GM23338 (cell line): Measurements from ENCODE around the gene POLR2L. TPM values are rescaled to one million over a fixed set of nuclear protein-coding genes. Genes with fewer than 3 reads are reported as not detected.

Experiments
- ATAC-seq: fragments of 200-7000 bp; cut with Tn5 transposase; 3 replicates; pipeline ENCODE4 v1.9.1; 2020
- DNase-seq: peaks from one replicate; pipeline ENCODE4 v3.0.0-alpha.2; 2015; ENCODE audit warnings: low spot score
- H2AFZ ChIP-seq: fragments of 200-600 bp; sonication (generic); 2 replicates; pipeline ENCODE4 v1.8.0; 2016; ENCODE audit warnings: antibody characterized with exemption, mild to moderate bottlenecking, moderate library complexity
- H3F3A ChIP-seq: fragments of 200-600 bp; sonication (generic); replicated peaks from 2 replicates; pipeline ENCODE4 v1.8.0; 2017; ENCODE audit warnings: antibody characterized with exemption, mixed run types, low read depth
- H3K27ac ChIP-seq: fragments of 200-600 bp; sonication (generic); 2 replicates; pipeline ENCODE4 v1.6.1; 2016; ENCODE audit warnings: low read depth
- H3K27me3 ChIP-seq: fragments of 200-600 bp; sonication (generic); 2 replicates; pipeline ENCODE4 v1.8.0; 2016; ENCODE audit warnings: mild to moderate bottlenecking, mixed run types, moderate library complexity; ENCODE audit not compliant: insufficient read depth
- H3K36me3 ChIP-seq: fragments of 200-600 bp; sonication (generic); 2 replicates; pipeline ENCODE4 v1.8.0; 2016; ENCODE audit warnings: mild to moderate bottlenecking; ENCODE audit not compliant: insufficient read depth
- H3K4me1 ChIP-seq: fragments of 200-600 bp; sonication (generic); 2 replicates; pipeline ENCODE4 v1.8.0; 2016; ENCODE audit warnings: mild to moderate bottlenecking, moderate library complexity; ENCODE audit not compliant: insufficient read depth
- H3K4me2 ChIP-seq: fragments of 200-600 bp; sonication (generic); 2 replicates; pipeline ENCODE4 v1.7.1; 2017; ENCODE audit warnings: mixed run types
- H3K4me3 ChIP-seq: fragments of 200-600 bp; sonication (generic); 2 replicates; pipeline ENCODE4 v1.6.1; 2016; ENCODE audit warnings: mixed run types
- H3K79me2 ChIP-seq: fragments of 200-600 bp; sonication (generic); replicated peaks from 2 replicates; pipeline ENCODE4 v1.8.0; 2017; ENCODE audit warnings: mild to moderate bottlenecking; ENCODE audit not compliant: insufficient read depth
- H3K9me2 ChIP-seq: fragments of 200-600 bp; sonication (generic); 2 replicates; pipeline ENCODE4 v1.8.0; 2017; ENCODE audit not compliant: insufficient read depth
- H4K20me1 ChIP-seq: fragments of 200-600 bp; sonication (generic); replicated peaks from 2 replicates; pipeline ENCODE4 v1.8.0; 2017; ENCODE audit warnings: mild to moderate bottlenecking; ENCODE audit not compliant: insufficient read depth
- H3K27ac Mint-ChIP-seq: 2 replicates; pipeline ENCODE4 v1.8.0; 2020; ENCODE audit warnings: inconsistent platforms, mild to moderate bottlenecking, moderate library complexity, mixed read lengths
- H3K27me3 Mint-ChIP-seq: 3 replicates; pipeline ENCODE4 v1.8.0; 2022; ENCODE audit warnings: low read depth, mild to moderate bottlenecking, moderate library complexity, mixed read lengths, inconsistent platforms; ENCODE audit not compliant: insufficient read depth, poor library complexity
- H3K36me3 Mint-ChIP-seq: 3 replicates; pipeline ENCODE4 v1.8.0; 2021; ENCODE audit warnings: low read depth, mild to moderate bottlenecking, inconsistent platforms, moderate library complexity, mixed read lengths
- H3K4me1 Mint-ChIP-seq: 3 replicates; pipeline ENCODE4 v1.8.0; 2020; ENCODE audit warnings: mild to moderate bottlenecking, inconsistent platforms, mixed read lengths
- H3K4me3 Mint-ChIP-seq: 3 replicates; pipeline ENCODE4 v1.8.0; 2021; ENCODE audit warnings: moderate library complexity, mild to moderate bottlenecking, inconsistent platforms, mixed read lengths
- H3K9me3 Mint-ChIP-seq: 3 replicates; pipeline ENCODE4 v1.8.0; 2020; ENCODE audit warnings: moderate library complexity, mild to moderate bottlenecking, inconsistent platforms, mixed read lengths
- CREB1 ChIP-seq: fragments of 250-450 bp; sonication (Bioruptor Pico); IDR thresholded peaks from 2 replicates; pipeline ENCODE4 v1.5.0; 2020; ENCODE audit warnings: low read depth, mild to moderate bottlenecking, moderate library complexity
- CTCF ChIP-seq, 2 experiments: fragments of 200-600 bp in 1 of 2; sonication (generic) in 1 of 2; conservative IDR thresholded peaks; 2 replicates each; pipeline versions ENCODE4 v1.5.1 to v1.6.1; 2016 to 2017; ENCODE audit warnings: antibody characterized with exemption in 2 of 2, low read depth in 2 of 2, mild to moderate bottlenecking in 2 of 2, moderate library complexity in 1 of 2
- ETS1 ChIP-seq: IDR thresholded peaks from 2 replicates; pipeline ENCODE4 v1.6.1; 2016; ENCODE audit warnings: antibody characterized with exemption
- EZH2 ChIP-seq: fragments of 200-600 bp; sonication (generic); IDR thresholded peaks from one replicate; pipeline ENCODE4 v1.8.0; 2017; ENCODE audit warnings: antibody characterized with exemption, mild to moderate bottlenecking, low read depth; ENCODE audit not compliant: unreplicated experiment
- EZH2phosphoT487 ChIP-seq: fragments of 200-600 bp; sonication (generic); IDR thresholded peaks from one replicate; pipeline ENCODE4 v1.8.1; 2018; ENCODE audit warnings: antibody characterized with exemption; ENCODE audit not compliant: unreplicated experiment
- JUNB ChIP-seq: IDR thresholded peaks from one replicate; pipeline ENCODE4 v1.6.1; 2016; ENCODE audit warnings: antibody characterized with exemption; ENCODE audit not compliant: unreplicated experiment
- NANOG ChIP-seq: IDR thresholded peaks from 2 replicates; pipeline ENCODE4 v1.6.1; 2016; ENCODE audit warnings: antibody characterized with exemption, borderline replicate concordance
- POLR2AphosphoS5 ChIP-seq: IDR thresholded peaks from 2 replicates; pipeline ENCODE4 v1.6.1; 2016; ENCODE audit warnings: antibody characterized with exemption, low read depth
- STAT1 ChIP-seq: IDR thresholded peaks from one replicate; pipeline ENCODE4 v1.6.1; 2016; ENCODE audit warnings: antibody characterized with exemption; ENCODE audit not compliant: unreplicated experiment
- ZNF114 ChIP-seq: fragments of 250-450 bp; sonication (Bioruptor Pico); IDR thresholded peaks from 2 replicates; pipeline ENCODE4 v1.5.0; 2020; ENCODE audit warnings: mild to moderate bottlenecking, moderate library complexity
- long read RNA-seq: library from polyadenylated mRNA; unstranded; transcript quantifications from one replicate; pipeline ENCODE4 v2.0.0, GENCODE V29; 2020; ENCODE audit not compliant: unreplicated experiment
- polyA plus RNA-seq: library from polyadenylated mRNA; unstranded; fragments of >200 nt; fragmentation: Nextera tagmentation; extraction: Ambion mirVana; gene quantifications from 2 replicates; pipeline ENCODE4 v1.2.1, GENCODE V29; 2016
- total RNA-seq: library from RNA; depleted of rRNA; stranded (reverse); fragments of >200 nt; shearing (Covaris generic); gene quantifications from 2 replicates; pipeline ENCODE4 v1.2.3, GENCODE V29; 2014; rRNA removed

The POLR2L gene
- total RNA-seq (32.2 and 34.0 TPM in 2 replicates), polyA plus RNA-seq (369 TPM in 2 replicates)
- long read RNA-seq, transcript POLR2L-201 (2 exons, 892 nt) = major isoform, 266 of 271 reads
- long read RNA-seq, partial matches to known transcripts = 0 of 271 reads
- long read RNA-seq, other reads (novel, unspliced or antisense) = 4 of 271 reads

- H3K27me3 ChIP-seq = no peaks in the 10 kb centered on the region
- peak within 1 kb of the TSS; percentile 99 for H3K27ac ChIP-seq
- H3K9me2 ChIP-seq = no peaks in the 10 kb centered on the region
- DNase-seq = peak; percentile 96
- peak within 1 kb of the TSS; percentile 91 for H3K4me2 ChIP-seq
- TF ChIP-seq ETS1 = 0 out of 2 replicates have a peak, but pooled peaks have one; percentile 12
- TF ChIP-seq EZH2phosphoT487 = no peak
- TF ChIP-seq POLR2AphosphoS5 = peak; percentile 98
- TF ChIP-seq CREB1 (CRISPR knock-in tag) = 0 out of 2 replicates have a peak, but pooled peaks have one; percentile 26
- TF ChIP-seq JUNB = no peak
- no peak for TF ChIP-seq CTCF (conservative IDR thresholded peaks at IDR 0.05; ENCODE audit: low read depth in 2 of 2)
- peaks cover 27% of the 10 kb centered on the region for H4K20me1 ChIP-seq
- Mint-ChIP-seq H3K36me3 (peaks cover 36% of the 10 kb centered on the region), H3K4me1 (peaks cover 29% of the 10 kb centered on the region), H3K9me3 (no peaks in the 10 kb centered on the region), H3K27ac (peak within 1 kb of the TSS; percentile 88; the same call in 1 of the 2 replicates), H3K4me3 (peak within 1 kb of the TSS; percentile 88), H3K27me3 (peaks cover 31% of the 10 kb centered on the region)
- H3K79me2 ChIP-seq = peaks cover 19% of the 10 kb centered on the region
- H3F3A ChIP-seq = peaks cover 20% of the 10 kb centered on the region; the same call in 1 of the 2 replicates
- ATAC-seq = peak; percentile 10
- H3K36me3 ChIP-seq = peaks cover 6% of the 10 kb centered on the region; the same call in 1 of the 2 replicates
- peak within 1 kb of the TSS; percentile 88 for H2AFZ ChIP-seq
- peak within 1 kb of the TSS; percentile 98 for H3K4me3 ChIP-seq
- peaks cover 25% of the 10 kb centered on the region for H3K4me1 ChIP-seq
Measured at GRCh38 chr11:842370-843002, at the start of gene POLR2L, which contains the start of gene TSPAN4. Gene POLR2L, minus strand, starts transcription at chr11:842529. Its CDS starts 21 bp downstream, at chr11:842508. Gene TSPAN4, plus strand, starts transcription at chr11:842852. Its CDS starts 7,453 bp downstream, at chr11:850305.

- H3K27ac Mint-ChIP-seq = peak overlapping the region; percentile 56; the same call in 1 of the 2 replicates
- no peaks in the 10 kb centered on the region; the same call in 1 of the 2 replicates for H3K4me1 ChIP-seq
- TF ChIP-seq NANOG (no peak), ETS1 (no peak), CTCF (conservative IDR thresholded peaks at IDR 0.05; ENCODE audit: low read depth in 2 of 2) (no peak), EZH2 (no peak), EZH2phosphoT487 (no peak), JUNB (no peak), STAT1 (no peak), ZNF114 (no peak), CREB1 (CRISPR knock-in tag) (no peak)
Measured at GRCh38 chr11:890794-891540, 48.6 kb upstream of the POLR2L start.

More at GRCh38 chr11:890794-891540, 48.6 kb upstream of the POLR2L start:
- no peak overlapping the region for H2AFZ ChIP-seq
- Mint-ChIP-seq H3K36me3 (peaks cover 13% of the 10 kb centered on the region), H3K9me3 (peaks cover 3% of the 10 kb centered on the region; the same call in 2 of the 3 replicates), H3K4me3 (no peak overlapping the region), H3K4me1 (peaks cover 9% of the 10 kb centered on the region), H3K27me3 (peaks cover 15% of the 10 kb centered on the region)
- no peaks in the 10 kb centered on the region for H3F3A ChIP-seq
- H3K27ac ChIP-seq = no peak overlapping the region
- no peak overlapping the region for H3K4me3 ChIP-seq
- no peak overlapping the region for H3K4me2 ChIP-seq
- no peaks in the 10 kb centered on the region for H3K36me3 ChIP-seq
- H4K20me1 ChIP-seq = 0 out of 2 replicates have a peak, but pooled peaks cover 3% of the 10 kb centered on the region
- no peaks in the 10 kb centered on the region for H3K79me2 ChIP-seq
- ATAC-seq (no peak), DNase-seq (no peak)
- H3K27me3 ChIP-seq = no peaks in the 10 kb centered on the region
- H3K9me2 ChIP-seq = no peaks in the 10 kb centered on the region
